Inflammatory macrophage treated with lipopolysaccharide for 1 hour (primary cell): ENCODE results near the gene NR1D1.

Experiments
- DNase-seq, 2 donors: peaks; one replicate each; pipeline ENCODE4 v3.0.0-alpha.2; 2020 to 2022

NR1D1 gene

GRCh38 chr17:40111221-40112128, 11.1 kb upstream of the NR1D1 start:
- DNase-seq, result peak; percentile 83

GRCh38 chr17:40110026-40110845, 9.8 kb upstream of the NR1D1 start:
- DNase-seq, result no peak

GRCh38 chr17:40108970-40109824, 8.8 kb upstream of the NR1D1 start:
- DNase-seq, result no peak

- peak; percentile 60 to 66 for DNase-seq
These were observed 7.3 kb upstream of the NR1D1 start for GRCh38 chr17:40107522-40108174.

- DNase-seq, result no peak
These were observed 6.6 kb upstream of the NR1D1 start for GRCh38 chr17:40106760-40107521.

- DNase-seq, result no peak
These were observed 5.7 kb upstream of the NR1D1 start for GRCh38 chr17:40105861-40106759.

- DNase-seq, result no peak
These were observed 4.5 kb upstream of the NR1D1 start for GRCh38 chr17:40104594-40105486.

- no peak for DNase-seq
These were observed 3.3 kb upstream of the NR1D1 start for GRCh38 chr17:40103688-40104087.

GRCh38 chr17:40103071-40103661, 2.8 kb upstream of the NR1D1 start:
- no peak for DNase-seq

- DNase-seq, result no peak
These were observed 1.2 kb upstream of the NR1D1 start for GRCh38 chr17:40101367-40102210.

- peak; percentile 92 to 95 for DNase-seq
These were observed 429 bp upstream of the NR1D1 start for GRCh38 chr17:40100669-40101366.

GRCh38 chr17:40099619-40100418, 570 bp downstream of the NR1D1 start:
- peak; percentile 87 to 92 for DNase-seq

GRCh38 chr17:40098846-40099618, 1.4 kb downstream of the NR1D1 start:
- peak; percentile 88 to 94 for DNase-seq

- DNase-seq, result no peak
These were observed 2.2 kb downstream of the NR1D1 start for GRCh38 chr17:40097931-40098845.
